Measurements from ENCODE around the gene C5orf58.

GRCh38 chr5:170183816-170184687, 48.7 kb upstream of the C5orf58 start:
- peak; percentile 92 for TF ChIP-seq CTCF (IDR thresholded peaks at IDR 0.05; ENCODE audit: low read length)
- no peak for TF ChIP-seq EZH2 (IDR thresholded peaks at IDR 0.05; ENCODE audit: borderline replicate concordance, low read length)

All from OCI-LY1 (cell line).